CD4-positive, alpha-beta T cell (primary cell): ENCODE data around the gene NUP85. TPM values are rescaled to one million over a fixed set of nuclear protein-coding genes. Genes with fewer than 3 reads are reported as not detected.

Experiments used
- ATAC-seq: fragments of 200-7000 bp; cut with Tn5 transposase; one replicate; pipeline ENCODE4 v1.10.0; 2022; ENCODE audit warnings: mild to moderate bottlenecking; ENCODE audit not compliant: poor library complexity
- CTCF ChIA-PET: fragments of 350-600 bp; sonication (Branson Sonifier 250); formaldehyde crosslinking; loops from one replicate; lab custom pipeline; 2021; ENCODE audit warnings: antibody characterized with exemption, inconsistent platforms; lab: Charles Lee
- POLR2A ChIA-PET: fragments of 350-600 bp; sonication (Branson Sonifier 250); formaldehyde crosslinking; loops from one replicate; lab custom pipeline; 2021; ENCODE audit warnings: antibody characterized with exemption, inconsistent platforms; lab: Charles Lee
- DNase-seq, 14 experiments: peaks; one replicate each; pipeline ENCODE4 v3.0.0-alpha.2; 2013 to 2020; ENCODE audit warnings: mixed read lengths in 2 of 14
- H3K27ac ChIP-seq, 2 donors: one replicate each; pipeline versions ENCODE4 v1.5.1 to v1.7.0; 2013; ENCODE audit warnings: low read length in 2 of 2, low read depth in 1 of 2, mild to moderate bottlenecking in 1 of 2
- H3K27me3 ChIP-seq, 2 experiments: 1 replicate in 1 of 2; 2 replicates in 1 of 2; pipeline versions ENCODE4 v1.6.1 to v1.7.0; 2013; ENCODE audit warnings: low read length in 2 of 2, control low read depth in 1 of 2, mild to moderate bottlenecking in 1 of 2, moderate library complexity in 1 of 2; ENCODE audit not compliant: insufficient read depth in 2 of 2, control insufficient read depth in 1 of 2
- H3K36me3 ChIP-seq: one replicate; pipeline ENCODE4 v1.6.1; 2013; ENCODE audit warnings: low read length, control low read depth; ENCODE audit not compliant: insufficient read depth
- H3K4me1 ChIP-seq: one replicate; pipeline ENCODE4 v1.6.1; 2013; ENCODE audit warnings: low read length, control low read depth; ENCODE audit not compliant: insufficient read depth
- H3K4me3 ChIP-seq: one replicate; pipeline ENCODE4 v1.5.1; 2013; ENCODE audit warnings: mild to moderate bottlenecking, low read length, moderate library complexity
- H3K9me3 ChIP-seq, 2 experiments: 1 replicate in 1 of 2; 2 replicates in 1 of 2; pipeline versions ENCODE4 v1.6.1 to v1.7.0; 2013; ENCODE audit warnings: low read length in 2 of 2, mild to moderate bottlenecking in 2 of 2, control low read depth in 1 of 2, moderate library complexity in 1 of 2; ENCODE audit not compliant: control insufficient read depth in 1 of 2, insufficient read depth in 1 of 2
- H3K27ac Mint-ChIP-seq: one replicate; pipeline ENCODE4 v1.8.0; 2020; ENCODE audit warnings: mixed read lengths
- H3K27me3 Mint-ChIP-seq: one replicate; pipeline ENCODE4 v1.8.0; 2021; ENCODE audit warnings: mixed read lengths
- H3K36me3 Mint-ChIP-seq: one replicate; pipeline ENCODE4 v1.8.0; 2021; ENCODE audit warnings: low read depth, mixed read lengths
- H3K4me1 Mint-ChIP-seq: one replicate; pipeline ENCODE4 v1.8.0; 2021; ENCODE audit warnings: low read depth, mixed read lengths
- H3K4me3 Mint-ChIP-seq: one replicate; pipeline ENCODE4 v1.8.0; 2020; ENCODE audit warnings: mild to moderate bottlenecking, mixed read lengths
- H3K9me3 Mint-ChIP-seq: one replicate; pipeline ENCODE4 v1.8.0; 2020; ENCODE audit warnings: mixed read lengths
- intact Hi-C, 2 experiments: fragments of 100-400 bp; cut with DNase I in 1 of 2; cut with micrococcal nuclease in 1 of 2; formaldehyde crosslinking; loops; one replicate each; pipeline versions ENCODE4 v1.15.1 to v1.9.0; 2023 to 2025; cut with DNase I, micrococcal nuclease
- total RNA-seq, 174 experiments: library from RNA in 2 of 174; stranded (reverse) in 2 of 174; gene quantifications; one replicate each; pipeline ENCODE4 v1.2.3 and lab custom pipeline; 2021 to 2026
- TF ChIP-seq, protein P1 (sequence below): fragments of 200-600 bp; IDR thresholded peaks from one replicate; pipeline ENCODE4 v1.8.0; 2022; ENCODE audit warnings: antibody characterized with exemption, mild to moderate bottlenecking

The NUP85 gene
- total RNA-seq, 2 experiments from 2014 or later = 84.7 to 89.2 TPM

GRCh38 chr17:75271233-75271954 lies 65.9 kb downstream of the NUP85 start:
- peaks cover 16% of the 10 kb centered on the region for H3K36me3 ChIP-seq
- peak overlapping the region; percentile 95 for H3K4me3 ChIP-seq
- intact Hi-C loops = loop anchor here (1.0 to 5.0 kb wide), 3 partner anchors 18 to 396 kb away; partner anchors contain the start of genes SLC25A19 (in 2 of the 2), RECQL5 (in 1 of the 2), SAP30BP (in 1 of the 2) and SUMO2 (in 1 of the 2)
- ChIA-PET POLR2A (interaction anchor here (0.6 to 3.3 kb wide), 40 partner anchors 10 to 603 kb away, joined by 3 to 181 read pairs (median 5); partner anchors contain the start of genes ARMC7, FDXR, GGA3 and GRB2), CTCF (interaction anchor here (0.5 to 3.2 kb wide), 36 partner anchors 10 to 482 kb away, joined by 3 to 83 read pairs (median 5); partner anchors contain the start of genes GGA3, GRB2, MRPS7 and NUP85)
- Mint-ChIP-seq H3K4me1 (peaks cover 21% of the 10 kb centered on the region), H3K9me3 (no peaks in the 10 kb centered on the region), H3K27me3 (no peaks in the 10 kb centered on the region), H3K27ac (peak overlapping the region; percentile 48), H3K36me3 (peaks cover 19% of the 10 kb centered on the region), H3K4me3 (peak overlapping the region; percentile 84)
- peak overlapping the region; percentile 78 to 85 for H3K27ac ChIP-seq
- peaks cover 40% of the 10 kb centered on the region for H3K4me1 ChIP-seq
- TF ChIP-seq, protein P1, sequence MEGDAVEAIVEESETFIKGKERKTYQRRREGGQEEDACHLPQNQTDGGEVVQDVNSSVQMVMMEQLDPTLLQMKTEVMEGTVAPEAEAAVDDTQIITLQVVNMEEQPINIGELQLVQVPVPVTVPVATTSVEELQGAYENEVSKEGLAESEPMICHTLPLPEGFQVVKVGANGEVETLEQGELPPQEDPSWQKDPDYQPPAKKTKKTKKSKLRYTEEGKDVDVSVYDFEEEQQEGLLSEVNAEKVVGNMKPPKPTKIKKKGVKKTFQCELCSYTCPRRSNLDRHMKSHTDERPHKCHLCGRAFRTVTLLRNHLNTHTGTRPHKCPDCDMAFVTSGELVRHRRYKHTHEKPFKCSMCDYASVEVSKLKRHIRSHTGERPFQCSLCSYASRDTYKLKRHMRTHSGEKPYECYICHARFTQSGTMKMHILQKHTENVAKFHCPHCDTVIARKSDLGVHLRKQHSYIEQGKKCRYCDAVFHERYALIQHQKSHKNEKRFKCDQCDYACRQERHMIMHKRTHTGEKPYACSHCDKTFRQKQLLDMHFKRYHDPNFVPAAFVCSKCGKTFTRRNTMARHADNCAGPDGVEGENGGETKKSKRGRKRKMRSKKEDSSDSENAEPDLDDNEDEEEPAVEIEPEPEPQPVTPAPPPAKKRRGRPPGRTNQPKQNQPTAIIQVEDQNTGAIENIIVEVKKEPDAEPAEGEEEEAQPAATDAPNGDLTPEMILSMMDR = peak; percentile 54
- DNase-seq = peak; percentile 70 to 96 (median 86)
- H3K27me3 ChIP-seq = no peaks in the 10 kb centered on the region
- peak; percentile 90 for ATAC-seq
- H3K9me3 ChIP-seq = no peaks in the 10 kb centered on the region

- TF ChIP-seq, protein P1 = no peak
- Histone ChIP-seq H3K9me3 (no peaks in the 10 kb centered on the region), H3K4me3 (peak overlapping the region; percentile 95), H3K27me3 (no peaks in the 10 kb centered on the region), H3K27ac (peak overlapping the region; percentile 78 to 85), H3K36me3 (peaks cover 11% of the 10 kb centered on the region), H3K4me1 (peaks cover 40% of the 10 kb centered on the region)
- intact Hi-C loops = loop anchor here (1.0 to 5.0 kb wide), 3 partner anchors 17 to 395 kb away; partner anchors contain the start of genes SLC25A19 (in 2 of the 2), RECQL5 (in 1 of the 2), SAP30BP (in 1 of the 2) and SUMO2 (in 1 of the 2)
- Mint-ChIP-seq H3K4me1 (peaks cover 21% of the 10 kb centered on the region), H3K27me3 (no peaks in the 10 kb centered on the region), H3K27ac (peak overlapping the region; percentile 74), H3K9me3 (no peaks in the 10 kb centered on the region), H3K4me3 (peak overlapping the region; percentile 84), H3K36me3 (peaks cover 11% of the 10 kb centered on the region)
- DNase-seq = no peak
- ChIA-PET CTCF (interaction anchor here (1.3 to 3.2 kb wide), 7 partner anchors 11 to 92 kb away, joined by 4 to 83 read pairs (median 8); partner anchors contain the start of genes GGA3, MRPS7, NUP85 and SLC25A19), POLR2A (interaction anchor here (0.5 to 3.3 kb wide), 10 partner anchors 10 to 606 kb away, joined by 3 to 181 read pairs (median 12); partner anchors contain the start of genes GGA3, GRB2, MRPS7 and SLC25A19)
- no peak for ATAC-seq
These were observed 66.7 kb downstream of the NUP85 start for GRCh38 chr17:75271955-75272847.

- Mint-ChIP-seq H3K4me3 (peak overlapping the region; percentile 68), H3K36me3 (peaks cover 8% of the 10 kb centered on the region), H3K9me3 (no peaks in the 10 kb centered on the region), H3K4me1 (peaks cover 21% of the 10 kb centered on the region), H3K27me3 (no peaks in the 10 kb centered on the region), H3K27ac (peak overlapping the region; percentile 74)
- Histone ChIP-seq H3K4me1 (peaks cover 39% of the 10 kb centered on the region), H3K27me3 (no peaks in the 10 kb centered on the region), H3K27ac (peak overlapping the region in 1 of 2 donors; percentile 27), H3K36me3 (peaks cover 13% of the 10 kb centered on the region), H3K4me3 (no peak overlapping the region), H3K9me3 (no peaks in the 10 kb centered on the region)
- intact Hi-C loops = loop anchor here in 1 of 2 experiments (5.0 kb wide), 1 partner anchor 394 kb away; the partner anchor contains the start of genes RECQL5 and SAP30BP
- DNase-seq (peak in 1 of 14 experiments; percentile 22), ATAC-seq (no peak)
- ChIA-PET POLR2A (interaction anchor here (0.5 to 1.7 kb wide), 2 partner anchors 16 to 606 kb away, joined by 3 to 10 read pairs; partner anchors contain the start of genes SLC25A19 and TRIM47), CTCF (interaction anchor here (2.2 kb wide), 1 partner anchor 23 kb away, joined by 17 read pairs; no protein-coding TSS in a partner anchor)
- TF ChIP-seq, protein P1 = no peak
These were observed 67.3 kb downstream of the NUP85 start for GRCh38 chr17:75272848-75273184.
